GM18867 (cell line): ENCODE measurements around the gene RIPOR3.
"Not testable (repeated sequence)": the region's sequence is repeated elsewhere in the genome, so short reads cannot be mapped to it uniquely, and the experiment has no call there.

Experiments
- ATAC-seq: cut with Tn5 transposase; IDR thresholded peaks from one replicate; pipeline ENCODE4 v1.9.1; 2021; ENCODE audit warnings: mild to moderate bottlenecking, moderate library complexity; ENCODE audit not compliant: unreplicated experiment

RIPOR3 gene

GRCh38 chr20:50680105-50680960 is 11.0 kb downstream of the RIPOR3 start:
- no peak for ATAC-seq

GRCh38 chr20:50679753-50680104 is 11.6 kb downstream of the RIPOR3 start:
- ATAC-seq, result no peak

- no peak for ATAC-seq
Measured at GRCh38 chr20:50678169-50678898, 13.0 kb downstream of the RIPOR3 start.

- ATAC-seq, result no peak
Measured at GRCh38 chr20:50676858-50677257, 14.5 kb downstream of the RIPOR3 start.

GRCh38 chr20:50676377-50676731 is 15.0 kb downstream of the RIPOR3 start:
- ATAC-seq, result not testable (repeated sequence)

GRCh38 chr20:50675671-50676376 is 15.5 kb downstream of the RIPOR3 start:
- ATAC-seq, result no peak

- ATAC-seq, result no peak
Measured at GRCh38 chr20:50674138-50674825, 17.1 kb downstream of the RIPOR3 start.

GRCh38 chr20:50673466-50674137 is 17.7 kb downstream of the RIPOR3 start:
- no peak for ATAC-seq

- ATAC-seq, result no peak
Measured at GRCh38 chr20:50673146-50673465, 18.2 kb downstream of the RIPOR3 start.

GRCh38 chr20:50672400-50673145 is 18.8 kb downstream of the RIPOR3 start:
- no peak for ATAC-seq

GRCh38 chr20:50671626-50672025 is 19.7 kb downstream of the RIPOR3 start:
- ATAC-seq, result no peak

- ATAC-seq, result not testable (repeated sequence)
Measured at GRCh38 chr20:50671010-50671409, 20.3 kb downstream of the RIPOR3 start.

- no peak for ATAC-seq
Measured at GRCh38 chr20:50670126-50670862, 21.0 kb downstream of the RIPOR3 start.

GRCh38 chr20:50668798-50669197 is 22.5 kb downstream of the RIPOR3 start:
- ATAC-seq, result no peak

- no peak for ATAC-seq
Measured at GRCh38 chr20:50668326-50668725, 23.0 kb downstream of the RIPOR3 start.

- ATAC-seq, result no peak
Measured at GRCh38 chr20:50666709-50667298, 24.5 kb downstream of the RIPOR3 start.

GRCh38 chr20:50664254-50664653 is 27.1 kb downstream of the RIPOR3 start:
- no peak for ATAC-seq

- no peak for ATAC-seq
Measured at GRCh38 chr20:50663095-50663821, 28.1 kb downstream of the RIPOR3 start.
